Upper lobe of left lung (tissue), 4 donors: ENCODE results near the gene SULT6B1.
A peak's percentile ranks its signal among the peaks of the same experiment; 100 is the strongest.

Experiments
- POLR2A ChIP-seq, 4 donors: fragments of 450-650 bp; IDR thresholded peaks; one replicate each; pipeline ENCODE4 v1.5.1; 2016 to 2017; ENCODE audit warnings: antibody characterized with exemption in 4 of 4, mild to moderate bottlenecking in 2 of 4
- POLR2AphosphoS5 ChIP-seq, 2 donors: sonication (generic); formaldehyde crosslinking; IDR thresholded peaks; one replicate each; pipeline ENCODE4 v1.5.1; 2017; ENCODE audit warnings: antibody characterized with exemption in 2 of 2
- TF ChIP-seq, protein P1 (sequence below), 6 experiments: fragments of 450-650 bp in 4 of 6; fragments of 200-600 bp in 2 of 6; sonication (generic) in 2 of 6; IDR thresholded peaks; one replicate each; pipeline ENCODE4 v1.5.1; 2016 to 2019; ENCODE audit warnings: antibody characterized with exemption in 6 of 6

DNA sequence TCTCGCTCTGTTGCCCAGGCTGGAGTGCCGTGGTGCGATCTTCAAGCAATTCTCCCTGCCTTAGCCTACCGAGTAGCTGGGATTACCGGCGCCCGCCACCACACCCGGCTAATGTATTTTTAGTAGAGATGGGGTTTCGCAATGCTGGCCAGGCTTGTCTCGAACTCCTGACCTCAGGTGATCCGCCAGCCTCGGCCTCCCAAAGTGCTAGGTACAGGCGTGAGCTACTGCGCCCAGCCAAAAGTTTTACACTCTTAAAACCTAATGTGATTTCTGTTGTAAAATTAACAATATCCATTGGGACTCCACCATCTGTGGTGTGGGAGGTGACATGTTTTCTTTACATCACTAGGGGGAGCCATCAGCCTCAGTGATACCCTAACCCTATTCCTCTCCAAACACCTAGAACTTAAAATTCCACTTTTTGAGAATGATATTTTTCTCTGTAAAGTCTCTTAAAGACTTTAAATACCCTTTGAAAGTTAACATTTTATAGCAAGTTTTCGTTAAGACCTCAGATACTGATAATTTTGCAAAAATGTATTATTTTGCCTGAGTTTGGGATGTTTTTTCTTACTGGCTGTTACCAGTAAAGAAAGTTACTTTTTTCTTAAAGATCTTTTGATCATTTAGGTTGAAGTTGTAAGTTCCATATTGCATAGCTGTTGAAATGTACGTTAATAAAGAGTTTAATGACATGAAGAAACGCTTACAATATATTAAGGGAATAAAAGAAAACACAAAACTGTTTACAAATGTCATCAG lies 20.1 kb downstream of the SULT6B1 start:
- TF ChIP-seq, protein P1, sequence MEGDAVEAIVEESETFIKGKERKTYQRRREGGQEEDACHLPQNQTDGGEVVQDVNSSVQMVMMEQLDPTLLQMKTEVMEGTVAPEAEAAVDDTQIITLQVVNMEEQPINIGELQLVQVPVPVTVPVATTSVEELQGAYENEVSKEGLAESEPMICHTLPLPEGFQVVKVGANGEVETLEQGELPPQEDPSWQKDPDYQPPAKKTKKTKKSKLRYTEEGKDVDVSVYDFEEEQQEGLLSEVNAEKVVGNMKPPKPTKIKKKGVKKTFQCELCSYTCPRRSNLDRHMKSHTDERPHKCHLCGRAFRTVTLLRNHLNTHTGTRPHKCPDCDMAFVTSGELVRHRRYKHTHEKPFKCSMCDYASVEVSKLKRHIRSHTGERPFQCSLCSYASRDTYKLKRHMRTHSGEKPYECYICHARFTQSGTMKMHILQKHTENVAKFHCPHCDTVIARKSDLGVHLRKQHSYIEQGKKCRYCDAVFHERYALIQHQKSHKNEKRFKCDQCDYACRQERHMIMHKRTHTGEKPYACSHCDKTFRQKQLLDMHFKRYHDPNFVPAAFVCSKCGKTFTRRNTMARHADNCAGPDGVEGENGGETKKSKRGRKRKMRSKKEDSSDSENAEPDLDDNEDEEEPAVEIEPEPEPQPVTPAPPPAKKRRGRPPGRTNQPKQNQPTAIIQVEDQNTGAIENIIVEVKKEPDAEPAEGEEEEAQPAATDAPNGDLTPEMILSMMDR (IDR thresholded peaks at IDR 0.05), result peak in 5 of 6 experiments; percentile 46 to 60 (median 58)
- TF ChIP-seq POLR2AphosphoS5 (IDR thresholded peaks at IDR 0.05) (no peak), POLR2A (IDR thresholded peaks at IDR 0.05) (no peak)
